Transverse colon (tissue), 4 donors: ENCODE results near the gene DHRS3.

Source experiments
- CTCF ChIP-seq, 5 experiments: fragments of 200-600 bp in 3 of 5; fragments of 450-650 bp in 2 of 5; sonication (generic) in 3 of 5; IDR thresholded peaks; 1 replicate in 2 of 5; 2 replicates in 3 of 5; pipeline ENCODE4 v1.5.1; 2016 to 2017; ENCODE audit warnings: antibody characterized with exemption in 5 of 5, inconsistent platforms in 3 of 5, mild to moderate bottlenecking in 2 of 5, moderate library complexity in 1 of 5
- EP300 ChIP-seq: sonication (generic); formaldehyde crosslinking; IDR thresholded peaks from one replicate; pipeline ENCODE4 v1.6.1; 2017; ENCODE audit warnings: antibody characterized with exemption, low read depth
- POLR2A ChIP-seq: fragments of 450-650 bp; IDR thresholded peaks from one replicate; pipeline ENCODE4 v1.6.1; 2016; ENCODE audit warnings: antibody characterized with exemption, mild to moderate bottlenecking, moderate library complexity
- POLR2AphosphoS5 ChIP-seq, 3 donors: sonication (generic); formaldehyde crosslinking; IDR thresholded peaks; one replicate each; pipeline ENCODE4 v1.6.1; 2016; ENCODE audit warnings: antibody characterized with exemption in 3 of 3

- no peak for TF ChIP-seq CTCF (IDR thresholded peaks at IDR 0.05)
- TF ChIP-seq EP300, result no peak
- no peak for TF ChIP-seq POLR2AphosphoS5 (IDR thresholded peaks at IDR 0.05)
- no peak for TF ChIP-seq POLR2A
Measured at GRCh38 chr1:12556957-12557935, 60.8 kb downstream of the DHRS3 start.
